Activated T-cell treated with anti-CD3 and anti-CD28 coated beads, Interleukin-2, amount 50 U/mL, for 4 hours (primary cell): ENCODE measurements around the gene ERICH2. TPM values are rescaled to one million over a fixed set of nuclear protein-coding genes. Genes with fewer than 3 reads are reported as not detected.

Experiments used
- ATAC-seq, 2 donors: fragments of 200-7000 bp; cut with Tn5 transposase; one replicate each; pipeline ENCODE4 v1.10.0; 2021
- DNase-seq: peaks from one replicate; pipeline ENCODE4 v3.0.0-alpha.2; 2020
- H3K27me3 Mint-ChIP-seq: one replicate; pipeline ENCODE4 v1.8.0; 2021; ENCODE audit warnings: low read depth, mixed read lengths
- H3K36me3 Mint-ChIP-seq: one replicate; pipeline ENCODE4 v1.8.0; 2022; ENCODE audit warnings: mixed read lengths; ENCODE audit not compliant: insufficient read depth
- H3K4me1 Mint-ChIP-seq: one replicate; pipeline ENCODE4 v1.8.0; 2021; ENCODE audit warnings: low read depth, mixed read lengths
- H3K4me3 Mint-ChIP-seq: one replicate; pipeline ENCODE4 v1.8.0; 2021; ENCODE audit warnings: mild to moderate bottlenecking, moderate library complexity, mixed read lengths
- H3K9me3 Mint-ChIP-seq: one replicate; pipeline ENCODE4 v1.8.0; 2021; ENCODE audit warnings: mixed read lengths
- total RNA-seq, 3 donors: library from RNA; stranded (reverse); gene quantifications; one replicate each; pipeline ENCODE4 v1.2.1, GENCODE V29; 2021

ERICH2 gene
- total RNA-seq, 3 donors from 2014 or later: not detected

DNA sequence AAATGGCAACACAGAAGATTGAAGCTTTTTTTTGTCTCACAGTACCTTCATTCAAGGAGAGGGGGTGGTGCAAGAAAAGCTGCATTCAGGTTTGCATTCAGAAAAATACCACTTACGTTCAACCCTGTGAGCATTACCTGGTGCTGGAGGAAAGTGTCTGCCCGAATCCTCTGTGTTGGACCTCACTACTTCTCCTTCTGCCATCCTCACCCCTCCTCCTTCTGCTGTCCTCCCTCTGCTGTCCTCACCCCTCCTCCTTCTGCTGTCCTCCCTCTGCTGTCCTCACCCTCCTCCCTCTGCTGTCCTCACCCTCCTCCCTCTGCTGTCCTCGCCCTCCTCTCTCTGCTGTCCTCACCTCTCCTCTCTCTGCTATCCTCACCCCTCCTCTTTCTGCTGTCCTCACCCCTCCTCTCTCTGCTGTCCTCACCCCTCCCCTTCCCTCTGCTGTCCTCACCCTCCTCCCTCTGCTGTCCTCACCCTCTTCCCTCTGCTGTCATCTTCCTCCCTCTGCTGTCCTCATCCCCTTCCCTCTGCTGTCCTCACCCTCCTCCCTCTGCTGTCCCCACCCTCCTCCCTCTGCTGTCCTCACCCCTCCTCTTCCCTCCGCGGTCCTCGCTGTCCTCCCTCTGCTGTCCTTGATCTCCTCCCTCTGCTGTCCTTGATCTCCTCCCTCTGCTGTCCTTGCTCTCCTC lies 57.8 kb downstream of the ERICH2 start:
- Mint-ChIP-seq H3K4me3 (no peak overlapping the region), H3K36me3 (no peaks in the 10 kb centered on the region), H3K9me3 (no peaks in the 10 kb centered on the region), H3K27me3 (peaks cover 69% of the 10 kb centered on the region), H3K4me1 (peaks cover 2% of the 10 kb centered on the region)
- ATAC-seq (no peak), DNase-seq (no peak)

DNA sequence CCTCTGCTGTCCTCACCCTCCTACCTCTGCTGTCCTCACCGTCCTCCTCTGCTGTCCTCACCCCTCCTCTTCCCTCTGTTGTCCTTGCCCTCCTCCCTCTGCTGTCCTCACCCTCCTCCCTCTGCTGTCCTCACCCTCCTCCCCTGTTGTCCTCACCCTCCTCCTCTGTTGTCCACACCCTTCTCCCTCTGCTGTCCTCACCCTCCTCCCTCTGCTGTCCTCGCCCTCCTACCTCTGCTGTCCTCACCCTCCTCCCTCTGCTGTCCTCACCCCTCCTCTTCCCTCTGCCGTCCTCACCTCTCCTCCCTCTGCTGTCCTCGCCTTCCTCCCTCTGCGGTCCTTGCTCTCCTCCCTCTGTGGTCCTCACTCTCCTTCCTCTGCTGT lies 58.3 kb downstream of the ERICH2 start:
- Mint-ChIP-seq H3K9me3 (no peaks in the 10 kb centered on the region), H3K4me1 (peaks cover 2% of the 10 kb centered on the region), H3K4me3 (no peak overlapping the region), H3K36me3 (no peaks in the 10 kb centered on the region), H3K27me3 (peaks cover 67% of the 10 kb centered on the region)
- no peak for DNase-seq
- ATAC-seq: no peak

DNA sequence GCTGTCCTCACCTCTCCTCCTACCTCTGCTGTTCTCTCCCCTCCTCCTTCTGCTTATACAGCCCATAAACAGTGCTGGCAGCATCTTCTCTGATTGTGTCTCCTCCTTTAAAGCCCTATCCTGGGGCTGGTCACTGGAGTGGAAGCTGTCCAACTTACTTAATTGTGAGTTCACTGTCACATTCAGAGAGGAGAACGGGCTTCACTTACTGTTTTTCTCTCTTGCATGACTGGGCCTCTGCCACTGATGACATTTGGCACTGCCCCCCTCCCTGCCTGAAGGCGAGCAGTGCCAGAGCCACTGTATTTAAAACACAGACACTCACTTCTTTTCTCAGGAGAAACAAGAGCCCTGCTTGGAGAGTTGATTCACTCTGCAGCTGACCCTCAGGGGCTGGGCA lies 58.9 kb downstream of the ERICH2 start:
- no peak for ATAC-seq
- Mint-ChIP-seq H3K9me3 (no peaks in the 10 kb centered on the region), H3K36me3 (no peaks in the 10 kb centered on the region), H3K4me3 (no peak overlapping the region), H3K27me3 (peaks cover 64% of the 10 kb centered on the region), H3K4me1 (no peaks in the 10 kb centered on the region)
- DNase-seq: no peak

DNA sequence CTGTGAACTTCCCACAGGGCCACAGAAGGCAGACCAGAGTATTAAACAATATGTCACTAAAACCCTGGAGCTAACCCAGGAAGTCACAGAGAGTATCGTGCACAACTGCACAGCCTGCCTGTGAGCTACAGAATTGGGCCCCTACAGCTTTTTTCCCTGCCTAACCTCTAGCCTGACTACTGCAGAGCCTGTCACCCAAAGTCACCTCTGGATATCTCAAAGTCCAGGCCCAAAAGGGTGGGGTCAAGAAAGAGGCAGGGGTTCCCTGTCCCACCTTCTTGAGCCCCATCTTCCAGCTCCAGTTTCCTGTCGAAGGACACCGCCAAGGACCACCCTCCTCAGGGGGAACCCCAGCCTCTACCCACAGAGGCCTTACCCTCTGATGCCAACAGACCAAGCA lies 60.0 kb downstream of the ERICH2 start:
- H3K36me3 Mint-ChIP-seq: no peaks in the 10 kb centered on the region
- no peak overlapping the region for H3K4me3 Mint-ChIP-seq
- DNase-seq (no peak), ATAC-seq (no peak)
- H3K27me3 Mint-ChIP-seq: peaks cover 53% of the 10 kb centered on the region
- no peaks in the 10 kb centered on the region for H3K4me1 Mint-ChIP-seq
- H3K9me3 Mint-ChIP-seq: no peaks in the 10 kb centered on the region

DNA sequence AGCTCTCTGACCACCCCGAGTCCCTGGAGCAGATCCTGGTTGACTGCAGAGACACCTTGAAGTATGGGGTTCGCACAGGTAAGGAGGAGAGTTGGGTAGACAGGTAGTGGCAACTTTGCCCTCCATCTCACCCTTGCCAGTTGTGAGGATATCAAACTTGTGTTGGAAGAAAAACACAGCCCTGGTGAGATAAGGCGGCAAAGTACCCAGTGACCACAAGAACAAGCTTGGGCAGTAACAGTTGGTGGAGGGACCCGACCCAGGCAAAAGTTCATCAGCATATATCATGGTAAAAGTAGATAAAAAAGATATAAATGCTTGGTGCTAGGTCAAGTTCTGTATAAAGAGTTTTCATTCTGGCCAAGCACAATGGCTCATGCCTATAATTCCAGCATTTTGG lies 60.9 kb downstream of the ERICH2 start:
- ATAC-seq (no peak), DNase-seq (no peak)
- Mint-ChIP-seq H3K36me3 (no peaks in the 10 kb centered on the region), H3K4me3 (no peak overlapping the region), H3K27me3 (peaks cover 55% of the 10 kb centered on the region), H3K9me3 (no peaks in the 10 kb centered on the region), H3K4me1 (no peaks in the 10 kb centered on the region)

DNA sequence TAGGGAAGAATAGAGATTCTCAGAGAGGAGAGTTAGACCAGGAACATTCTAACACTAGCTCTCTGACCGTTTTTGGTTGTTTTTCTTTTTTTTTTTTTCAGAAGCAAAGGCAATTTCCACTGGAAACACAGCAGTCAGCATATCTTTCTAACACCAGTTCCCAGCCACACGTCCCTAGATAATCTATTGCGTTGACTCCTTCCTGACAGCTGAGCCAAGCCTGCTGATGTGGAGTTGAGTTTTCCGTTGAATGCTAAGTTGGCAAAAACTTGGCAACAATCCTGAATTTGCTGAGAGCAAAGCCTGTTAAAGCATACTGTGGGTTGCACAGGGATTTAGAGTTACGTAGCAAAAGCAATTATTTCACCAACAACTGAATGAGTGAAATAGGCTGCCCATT lies 65.8 kb downstream of the ERICH2 start:
- H3K36me3 Mint-ChIP-seq: no peaks in the 10 kb centered on the region
- ATAC-seq: no peak
- H3K4me3 Mint-ChIP-seq: no peak overlapping the region
- peaks cover 20% of the 10 kb centered on the region for H3K27me3 Mint-ChIP-seq
- no peaks in the 10 kb centered on the region for H3K9me3 Mint-ChIP-seq
- H3K4me1 Mint-ChIP-seq: no peaks in the 10 kb centered on the region
- DNase-seq: no peak

DNA sequence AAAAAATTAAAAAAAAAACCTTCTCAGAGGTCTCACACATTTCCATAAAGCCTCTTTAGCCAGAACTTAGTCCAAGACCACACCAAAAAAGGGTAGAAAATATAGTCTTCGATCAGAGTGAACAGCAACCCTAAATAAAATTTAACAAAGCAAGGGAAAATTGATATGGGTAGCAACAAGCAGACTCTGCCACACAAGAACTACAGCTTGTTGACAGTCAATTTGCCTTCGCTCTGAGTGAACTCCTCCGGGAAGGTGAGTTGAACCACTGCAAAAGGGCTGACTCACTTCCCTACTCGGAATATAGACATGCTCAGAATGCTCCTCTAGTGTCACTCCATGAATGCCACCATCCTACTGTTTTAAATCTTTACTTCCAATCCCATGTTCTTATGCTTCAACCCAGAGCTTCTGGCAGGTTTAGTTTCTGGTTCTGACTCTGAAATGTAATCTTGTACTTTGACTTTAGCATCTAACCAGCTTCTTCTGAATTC lies 70.6 kb downstream of the ERICH2 start:
- Mint-ChIP-seq H3K36me3 (no peaks in the 10 kb centered on the region), H3K4me1 (peaks cover 15% of the 10 kb centered on the region), H3K9me3 (no peaks in the 10 kb centered on the region), H3K27me3 (peaks cover 14% of the 10 kb centered on the region), H3K4me3 (no peak overlapping the region)
- ATAC-seq (no peak), DNase-seq (no peak)

DNA sequence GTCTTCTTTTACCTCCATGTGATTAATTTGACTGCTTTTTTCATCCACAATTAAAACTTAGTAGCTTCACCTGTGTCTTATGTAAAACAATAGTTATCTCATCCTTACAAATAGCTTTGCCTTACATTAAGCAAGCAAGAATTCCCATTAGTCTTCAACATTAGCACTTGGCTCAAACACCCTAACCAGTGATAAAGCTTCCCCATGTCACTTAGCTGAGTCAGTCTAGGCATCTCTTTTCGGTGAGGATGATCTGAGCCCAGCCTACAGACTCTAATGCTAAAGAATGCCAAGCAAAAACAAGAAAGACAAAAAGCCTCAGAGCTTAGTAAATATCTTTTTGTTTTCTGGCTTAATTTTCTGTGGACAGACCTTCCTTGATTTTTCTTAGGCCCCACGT lies 72.6 kb downstream of the ERICH2 start:
- peaks cover 9% of the 10 kb centered on the region for H3K27me3 Mint-ChIP-seq
- peaks cover 15% of the 10 kb centered on the region for H3K4me1 Mint-ChIP-seq
- H3K36me3 Mint-ChIP-seq: no peaks in the 10 kb centered on the region
- DNase-seq (no peak), ATAC-seq (no peak)
- no peak overlapping the region for H3K4me3 Mint-ChIP-seq
- H3K9me3 Mint-ChIP-seq: no peaks in the 10 kb centered on the region

DNA sequence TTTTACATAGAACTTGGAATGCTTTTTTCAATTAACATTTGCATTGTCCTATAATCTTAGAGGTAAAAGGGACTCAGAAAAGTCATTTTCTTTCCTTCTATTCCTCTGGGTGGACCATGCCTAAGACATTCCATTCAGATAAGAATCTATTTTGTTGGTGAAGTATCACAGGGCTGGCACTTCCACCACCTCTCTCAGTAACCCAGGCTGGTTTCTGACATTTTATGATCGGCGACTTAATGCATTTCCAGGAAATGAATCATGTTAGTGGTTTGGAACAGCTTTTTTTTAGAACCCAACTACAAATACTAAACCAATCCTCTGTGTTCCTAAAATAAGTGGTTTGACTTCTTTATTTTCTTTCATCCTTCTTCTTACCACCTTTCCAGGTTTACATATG lies 73.5 kb downstream of the ERICH2 start:
- peaks cover 15% of the 10 kb centered on the region for H3K4me1 Mint-ChIP-seq
- ATAC-seq (peak; percentile 52 to 66), DNase-seq (no peak)
- no peaks in the 10 kb centered on the region for H3K36me3 Mint-ChIP-seq
- no peak overlapping the region for H3K4me3 Mint-ChIP-seq
- no peaks in the 10 kb centered on the region for H3K9me3 Mint-ChIP-seq
- peaks cover 4% of the 10 kb centered on the region for H3K27me3 Mint-ChIP-seq

DNA sequence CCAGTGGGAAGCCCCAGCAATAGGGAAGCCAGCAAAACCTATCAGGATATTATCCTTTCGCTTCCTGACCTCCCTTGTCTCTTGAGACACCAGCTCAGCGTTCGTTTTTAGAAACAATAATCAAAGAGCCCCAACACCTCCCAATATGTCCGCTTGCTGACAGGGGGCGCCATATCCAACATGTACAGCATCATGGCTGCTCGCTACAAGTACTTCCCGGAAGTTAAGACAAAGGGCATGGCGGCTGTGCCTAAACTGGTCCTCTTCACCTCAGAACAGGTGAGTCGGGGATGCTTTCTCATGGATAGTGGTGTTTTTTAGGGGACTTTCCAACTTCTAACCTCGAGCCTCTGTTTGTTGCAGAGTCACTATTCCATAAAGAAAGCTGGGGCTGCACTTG lies 75.2 kb downstream of the ERICH2 start:
- Mint-ChIP-seq H3K4me3 (no peak overlapping the region), H3K36me3 (no peaks in the 10 kb centered on the region), H3K9me3 (peaks cover 3% of the 10 kb centered on the region), H3K27me3 (peaks cover 3% of the 10 kb centered on the region), H3K4me1 (peaks cover 15% of the 10 kb centered on the region)
- ATAC-seq (no peak), DNase-seq (no peak)

DNA sequence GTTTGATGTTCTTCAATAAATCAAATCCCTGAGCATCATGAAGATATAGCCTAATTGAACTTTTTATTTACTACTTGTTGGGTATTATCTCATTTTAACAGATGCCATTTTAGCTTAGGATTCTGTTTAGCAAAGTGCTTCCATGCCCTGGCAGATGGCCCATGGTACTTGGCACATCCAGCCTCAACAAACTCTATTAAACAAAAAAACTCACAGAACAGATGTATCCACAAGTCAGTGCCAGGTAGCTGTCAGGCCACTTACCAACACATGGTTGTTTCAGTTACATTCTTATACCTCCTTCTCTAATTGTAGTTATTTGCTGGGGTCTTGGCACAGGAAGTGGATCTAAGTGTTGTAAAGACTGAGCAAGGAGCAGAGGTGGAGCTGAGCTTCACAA lies 76.1 kb downstream of the ERICH2 start:
- Mint-ChIP-seq H3K4me1 (peaks cover 15% of the 10 kb centered on the region), H3K36me3 (no peaks in the 10 kb centered on the region), H3K4me3 (no peak overlapping the region), H3K9me3 (peaks cover 3% of the 10 kb centered on the region), H3K27me3 (peaks cover 3% of the 10 kb centered on the region)
- ATAC-seq (no peak), DNase-seq (no peak)

DNA sequence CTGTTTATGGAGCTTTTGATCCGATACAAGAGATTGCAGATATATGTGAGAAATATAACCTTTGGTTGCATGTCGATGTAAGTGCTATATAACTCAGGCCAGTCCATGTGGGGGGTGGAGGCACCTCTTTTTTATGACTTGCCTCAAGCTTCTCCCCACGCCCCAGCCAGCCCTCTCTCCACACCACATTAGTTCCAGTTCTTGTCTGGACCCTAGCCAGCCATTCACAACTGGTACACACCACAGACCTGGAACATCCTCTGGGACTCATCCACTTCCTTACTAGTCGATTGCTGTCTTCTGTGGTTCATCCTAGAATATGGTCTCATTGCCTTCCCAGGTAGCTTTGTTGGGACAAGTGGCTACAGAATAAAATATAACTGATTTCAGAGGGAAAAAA lies 77.5 kb downstream of the ERICH2 start:
- H3K9me3 Mint-ChIP-seq: peaks cover 3% of the 10 kb centered on the region
- no peak overlapping the region for H3K4me3 Mint-ChIP-seq
- H3K4me1 Mint-ChIP-seq: peaks cover 14% of the 10 kb centered on the region
- H3K27me3 Mint-ChIP-seq: peaks cover 3% of the 10 kb centered on the region
- no peaks in the 10 kb centered on the region for H3K36me3 Mint-ChIP-seq
- DNase-seq (no peak), ATAC-seq (no peak)

Other genes with a start within 250 kb of the ERICH2 start
- not detected for gene SP5, start 55.0 kb upstream of the ERICH2 start, total RNA-seq
- gene GAD1, start 46.5 kb downstream of the ERICH2 start, total RNA-seq: 1 to 10 TPM; 1.6 to 2.6 (median 2.5) TPM
- gene GORASP2, start 158.9 kb downstream of the ERICH2 start, total RNA-seq: 100 to 1,000 TPM in 1 of 3 donors, 10 to 100 TPM in 2; 98.0 to 104 (median 99.4) TPM